Measurements from ENCODE around the gene SELENOH.

SELENOH gene

GRCh38 chr11:57786436-57786835 lies 45.1 kb downstream of the SELENOH start:
- no peak for DNase-seq

GRCh38 chr11:57787006-57787604 lies 45.8 kb downstream of the SELENOH start:
- no peak for DNase-seq

GRCh38 chr11:57787920-57788702 lies 46.8 kb downstream of the SELENOH start:
- no peak for DNase-seq

GRCh38 chr11:57788703-57789088 lies 47.4 kb downstream of the SELENOH start:
- DNase-seq: no peak

GRCh38 chr11:57791321-57792059 lies 50.2 kb downstream of the SELENOH start:
- no peak for DNase-seq

- no peak for DNase-seq
Observed at GRCh38 chr11:57792060-57792541, 50.8 kb downstream of the SELENOH start.

GRCh38 chr11:57792870-57793269 lies 51.6 kb downstream of the SELENOH start:
- DNase-seq: no peak

All from NCI-H82 (cell line).